Retinal pigment epithelial cell (primary cell): ENCODE results near the gene PDLIM5.

Experiments
- DNase-seq: peaks from one replicate; pipeline ENCODE4 v3.0.0-alpha.2; 2010; ENCODE audit warnings: low read depth
- H3K4me3 ChIP-seq: 2 replicates; pipeline ENCODE4 v1.5.1; 2011; ENCODE audit warnings: mild to moderate bottlenecking, low read length, control low read depth, moderate library complexity
- TF ChIP-seq, protein P1 (sequence below): conservative IDR thresholded peaks from 2 replicates; pipeline ENCODE4 v1.5.1; 2011; ENCODE audit warnings: low read depth, low read length, control low read depth, inconsistent platforms

Gene PDLIM5

GRCh38 chr4:94577136-94577535, 125.4 kb downstream of the PDLIM5 start:
- no peak overlapping the region for H3K4me3 ChIP-seq
- TF ChIP-seq, protein P1, sequence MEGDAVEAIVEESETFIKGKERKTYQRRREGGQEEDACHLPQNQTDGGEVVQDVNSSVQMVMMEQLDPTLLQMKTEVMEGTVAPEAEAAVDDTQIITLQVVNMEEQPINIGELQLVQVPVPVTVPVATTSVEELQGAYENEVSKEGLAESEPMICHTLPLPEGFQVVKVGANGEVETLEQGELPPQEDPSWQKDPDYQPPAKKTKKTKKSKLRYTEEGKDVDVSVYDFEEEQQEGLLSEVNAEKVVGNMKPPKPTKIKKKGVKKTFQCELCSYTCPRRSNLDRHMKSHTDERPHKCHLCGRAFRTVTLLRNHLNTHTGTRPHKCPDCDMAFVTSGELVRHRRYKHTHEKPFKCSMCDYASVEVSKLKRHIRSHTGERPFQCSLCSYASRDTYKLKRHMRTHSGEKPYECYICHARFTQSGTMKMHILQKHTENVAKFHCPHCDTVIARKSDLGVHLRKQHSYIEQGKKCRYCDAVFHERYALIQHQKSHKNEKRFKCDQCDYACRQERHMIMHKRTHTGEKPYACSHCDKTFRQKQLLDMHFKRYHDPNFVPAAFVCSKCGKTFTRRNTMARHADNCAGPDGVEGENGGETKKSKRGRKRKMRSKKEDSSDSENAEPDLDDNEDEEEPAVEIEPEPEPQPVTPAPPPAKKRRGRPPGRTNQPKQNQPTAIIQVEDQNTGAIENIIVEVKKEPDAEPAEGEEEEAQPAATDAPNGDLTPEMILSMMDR = no peak
- peak; percentile 96 for DNase-seq

DNA sequence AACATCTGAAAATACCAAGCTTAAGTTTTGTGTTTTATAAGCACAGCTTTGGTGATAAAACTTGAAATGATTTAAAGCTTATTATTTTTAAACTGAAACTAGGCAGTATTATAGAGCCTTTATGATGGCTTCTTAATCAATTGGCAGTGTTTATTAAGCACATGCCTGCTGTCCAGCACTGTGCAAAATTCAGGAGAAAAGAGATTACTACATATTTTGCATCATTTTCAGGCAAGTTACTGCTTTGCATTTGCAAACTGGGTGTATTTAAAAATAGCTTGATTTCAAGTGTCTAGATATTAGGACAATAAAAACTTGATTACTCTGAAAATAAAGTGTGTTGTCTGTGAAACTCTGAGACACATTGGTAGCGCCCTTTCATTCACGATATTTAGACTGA, 126.5 kb downstream of the PDLIM5 start:
- TF ChIP-seq, protein P1 = no peak
- DNase-seq = no peak

GRCh38 chr4:94581766-94582165, 130.0 kb downstream of the PDLIM5 start:
- no peak overlapping the region for H3K4me3 ChIP-seq
- no peak for DNase-seq
- TF ChIP-seq, protein P1 = no peak

More for the DNA sequence above, 126.5 kb downstream of the PDLIM5 start:
- H3K4me3 ChIP-seq = no peak overlapping the region

GRCh38 chr4:94582517-94582916, 130.8 kb downstream of the PDLIM5 start:
- TF ChIP-seq, protein P1 = no peak
- DNase-seq = no peak
- H3K4me3 ChIP-seq = no peak overlapping the region

DNA sequence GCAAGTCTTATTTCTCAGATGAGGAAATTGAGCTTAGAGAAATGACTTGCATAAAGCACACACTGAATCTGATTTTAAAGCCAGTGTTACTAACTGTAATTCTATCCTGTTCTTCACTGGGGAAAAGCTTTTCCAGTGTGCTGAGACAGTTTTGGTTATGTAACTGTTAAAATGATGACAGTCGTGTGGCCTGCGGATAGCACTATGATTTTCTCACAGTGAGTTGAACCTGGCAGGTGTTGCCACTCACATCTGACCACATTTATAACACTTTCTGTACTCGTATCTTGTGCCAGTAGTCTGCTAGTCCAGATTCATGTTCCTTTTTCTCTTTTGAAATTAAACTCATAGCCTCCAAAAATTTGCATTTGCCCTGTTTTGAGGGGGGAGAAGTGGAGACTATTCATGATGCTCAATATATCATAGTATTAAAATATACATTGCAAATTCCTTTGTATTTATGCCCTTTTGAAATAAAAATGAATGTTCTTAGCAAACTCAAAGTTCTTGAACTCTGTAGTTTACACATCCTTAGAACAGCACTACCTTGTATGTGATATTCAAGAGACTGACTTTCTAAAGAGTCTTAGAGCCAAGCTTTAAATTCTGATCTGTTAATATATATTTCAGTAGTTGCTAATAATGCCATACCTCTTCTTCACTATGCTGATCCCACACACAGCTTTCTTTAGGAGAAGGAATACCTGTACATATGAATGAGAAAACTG, 132.3 kb downstream of the PDLIM5 start:
- no peak for DNase-seq
- H3K4me3 ChIP-seq = no peak overlapping the region
- TF ChIP-seq, protein P1 = no peak

- TF ChIP-seq, protein P1 = no peak
- no peak overlapping the region for H3K4me3 ChIP-seq
- DNase-seq = no peak
Observed at GRCh38 chr4:94588896-94589693, 137.4 kb downstream of the PDLIM5 start.
